ENCODE results near the gene ANKRD23. TPM values are rescaled to one million over a fixed set of nuclear protein-coding genes. Genes with fewer than 3 reads are reported as not detected.

Gene ANKRD23
- total and polyA plus RNA-seq, 2 of the 13 experiments (the other 11 are each of a cell fraction or from before 2014, with no cell fraction given): 1.5 to 1.6 TPM

- intact Hi-C loops (cut with micrococcal nuclease; ENCODE audit: unreplicated experiment): no loop called here
- H3K9ac ChIP-seq (ENCODE audit: insufficient read depth, low read depth, low read length): no peak overlapping the region
- in situ Hi-C loops (cut with HindIII; ENCODE audit: extremely low pct_ligation_motif_present, low pct_unique_long_range_greater_than_20kb): no loop called here
- DNase-seq (ENCODE audit: low spot score): peak; percentile 58
- peak overlapping the region; percentile 50 for H3K27ac ChIP-seq (ENCODE audit: extremely low read length, insufficient read depth, low read length)
- no peaks in the 10 kb centered on the region for H3K27me3 ChIP-seq (ENCODE audit: control insufficient read depth in 1 of 2, insufficient read depth in 2 of 2, low read length in 2 of 2)
- H3K4me1 ChIP-seq (ENCODE audit: insufficient read depth, low read length): peaks cover 59% of the 10 kb centered on the region
- no peaks in the 10 kb centered on the region for H4K20me1 ChIP-seq (ENCODE audit: insufficient read depth, low read length)
- BruUV-seq (replicated peaks): no TSS peak
- no peak overlapping the region for H3K4me2 ChIP-seq (ENCODE audit: low read depth, low read length)
- ChIA-PET CTCF (ENCODE audit: low intra/inter-chr PET ratio, low total read pairs) (no interaction called here), POLR2A (interaction anchor here (3.1 kb wide), 1 partner anchor 9 kb away, joined by 22 read pairs; the partner anchor contains the start of gene CNNM3)
- no peak overlapping the region for H3K4me3 ChIP-seq (replicated peaks in 1 of 3; ENCODE audit: insufficient read depth in 1 of 3, low read depth in 2 of 3, low read length in 3 of 3)
- H2AFZ ChIP-seq (ENCODE audit: low read length): no peak overlapping the region
- WGBS (ENCODE audit: low lambda C conversion rate): 95% methylated on average over 23 of the region's 23 CpGs
- H3K9me3 ChIP-seq (ENCODE audit: low read length): no peaks in the 10 kb centered on the region
- no peak for FAIRE-seq
- ATAC-seq: no peak
- H3K79me2 ChIP-seq (ENCODE audit: insufficient read depth, low read length): no peaks in the 10 kb centered on the region
- H3K36me3 ChIP-seq (replicated peaks in 1 of 2; ENCODE audit: control insufficient read depth in 1 of 2, insufficient read depth in 2 of 2, low read length in 2 of 2): peaks cover 0 to 4% of the 10 kb centered on the region in 2 experiments; a peak in 1 of 5 replicates
- no peak for TF ChIP-seq FOXP1 (IDR thresholded peaks at IDR 0.05)
- peak; percentile 7; the same call in 1 of the 2 replicates for TF ChIP-seq FOXP1 (CRISPR knock-in tag; IDR thresholded peaks at IDR 0.05)
- TF ChIP-seq REXO4 (CRISPR knock-in tag; IDR thresholded peaks at IDR 0.05; ENCODE audit: borderline replicate concordance): no peak
- no peak for TF ChIP-seq MEIS2 (CRISPR knock-in tag; IDR thresholded peaks at IDR 0.05)
- no peak for TF ChIP-seq TARDBP (CRISPR knock-in tag; IDR thresholded peaks at IDR 0.05)
- no peak for TF ChIP-seq ZNF580 (CRISPR knock-in tag; IDR thresholded peaks at IDR 0.05; ENCODE audit: borderline replicate concordance, low read depth)
- no peak for TF ChIP-seq IRF2 (CRISPR knock-in tag; IDR thresholded peaks at IDR 0.05)
- TF ChIP-seq PRPF4 (IDR thresholded peaks at IDR 0.05; ENCODE audit: low read depth, low read length, poor library complexity, severe bottlenecking): peak; percentile 41
- TF ChIP-seq ZNF597 (CRISPR knock-in tag; IDR thresholded peaks at IDR 0.05): no peak
- no peak for TF ChIP-seq ATF7 (IDR thresholded peaks at IDR 0.05)
- no peak for TF ChIP-seq ATF7 (CRISPR knock-in tag; IDR thresholded peaks at IDR 0.05)
- TF ChIP-seq ZNF12 (CRISPR knock-in tag; IDR thresholded peaks at IDR 0.05): no peak
- TF ChIP-seq, protein P1, sequence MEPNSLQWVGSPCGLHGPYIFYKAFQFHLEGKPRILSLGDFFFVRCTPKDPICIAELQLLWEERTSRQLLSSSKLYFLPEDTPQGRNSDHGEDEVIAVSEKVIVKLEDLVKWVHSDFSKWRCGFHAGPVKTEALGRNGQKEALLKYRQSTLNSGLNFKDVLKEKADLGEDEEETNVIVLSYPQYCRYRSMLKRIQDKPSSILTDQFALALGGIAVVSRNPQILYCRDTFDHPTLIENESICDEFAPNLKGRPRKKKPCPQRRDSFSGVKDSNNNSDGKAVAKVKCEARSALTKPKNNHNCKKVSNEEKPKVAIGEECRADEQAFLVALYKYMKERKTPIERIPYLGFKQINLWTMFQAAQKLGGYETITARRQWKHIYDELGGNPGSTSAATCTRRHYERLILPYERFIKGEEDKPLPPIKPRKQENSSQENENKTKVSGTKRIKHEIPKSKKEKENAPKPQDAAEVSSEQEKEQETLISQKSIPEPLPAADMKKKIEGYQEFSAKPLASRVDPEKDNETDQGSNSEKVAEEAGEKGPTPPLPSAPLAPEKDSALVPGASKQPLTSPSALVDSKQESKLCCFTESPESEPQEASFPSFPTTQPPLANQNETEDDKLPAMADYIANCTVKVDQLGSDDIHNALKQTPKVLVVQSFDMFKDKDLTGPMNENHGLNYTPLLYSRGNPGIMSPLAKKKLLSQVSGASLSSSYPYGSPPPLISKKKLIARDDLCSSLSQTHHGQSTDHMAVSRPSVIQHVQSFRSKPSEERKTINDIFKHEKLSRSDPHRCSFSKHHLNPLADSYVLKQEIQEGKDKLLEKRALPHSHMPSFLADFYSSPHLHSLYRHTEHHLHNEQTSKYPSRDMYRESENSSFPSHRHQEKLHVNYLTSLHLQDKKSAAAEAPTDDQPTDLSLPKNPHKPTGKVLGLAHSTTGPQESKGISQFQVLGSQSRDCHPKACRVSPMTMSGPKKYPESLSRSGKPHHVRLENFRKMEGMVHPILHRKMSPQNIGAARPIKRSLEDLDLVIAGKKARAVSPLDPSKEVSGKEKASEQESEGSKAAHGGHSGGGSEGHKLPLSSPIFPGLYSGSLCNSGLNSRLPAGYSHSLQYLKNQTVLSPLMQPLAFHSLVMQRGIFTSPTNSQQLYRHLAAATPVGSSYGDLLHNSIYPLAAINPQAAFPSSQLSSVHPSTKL (CRISPR knock-in tag; IDR thresholded peaks at IDR 0.05): no peak; the same call in 1 of the 2 replicates
- TF ChIP-seq ZNF644 (CRISPR knock-in tag; IDR thresholded peaks at IDR 0.05; ENCODE audit: low read depth): no peak
- TF ChIP-seq ZNF784 (CRISPR knock-in tag; IDR thresholded peaks at IDR 0.05; ENCODE audit: borderline replicate concordance): no peak
- peak; percentile 75 for TF ChIP-seq ZNF652 (CRISPR knock-in tag; IDR thresholded peaks at IDR 0.05; ENCODE audit: borderline replicate concordance, low read depth)
- peak; percentile 72 for TF ChIP-seq ZBTB33 (CRISPR knock-in tag; IDR thresholded peaks at IDR 0.05)
These were observed 37.2 kb downstream of the ANKRD23 start for GRCh38 chr2:96806468-96807126.

All from HepG2 (cell line).